GM12878 (cell line): Measurements from ENCODE around the gene PMPCA. TPM values are rescaled to one million over a fixed set of nuclear protein-coding genes. Genes with fewer than 3 reads are reported as not detected.

ENCODE experiments used
- ATAC-seq: fragments of 200-7000 bp; cut with Tn5 transposase; 3 replicates; pipeline ENCODE4 v1.9.1; 2020; ENCODE audit warnings: mild to moderate bottlenecking, moderate library complexity
- BruUV-seq: library from RNA; stranded (reverse); fragments of 400-500 nt; replicated peaks from 2 replicates; lab custom pipeline; 2021; lab: Mats Ljungman, UMichigan
- CTCF ChIA-PET: fragments of 300-600 bp; sonication (Branson Sonifier 250); formaldehyde crosslinking; extraction: SDS; loops from one replicate; lab custom pipeline; 2021; ENCODE audit warnings: inconsistent platforms; lab: Yijun Ruan, JAX
- POLR2A ChIA-PET: fragments of 350-600 bp; formaldehyde crosslinking; extraction: SDS; loops from one replicate; lab custom pipeline; 2021; ENCODE audit warnings: inconsistent platforms; lab: Charles Lee
- RAD21 ChIA-PET: fragments of 300-600 bp; sonication (Branson Sonifier 250); formaldehyde crosslinking; loops from one replicate; lab custom pipeline; 2023; ENCODE audit warnings: antibody characterized with exemption; ENCODE audit not compliant: unreplicated experiment; lab: Charles Lee
- SMC1A ChIA-PET: fragments of 300-600 bp; sonication (Branson Sonifier 250); formaldehyde crosslinking; loops from one replicate; lab custom pipeline; 2023; ENCODE audit not compliant: unreplicated experiment, uncharacterized antibody; lab: Charles Lee
- DNase-seq: peaks from one replicate; pipeline ENCODE4 v3.0.0-alpha.2; 2011; ENCODE audit warnings: low read depth, low spot score
- FAIRE-seq: peaks from 3 replicates; lab custom pipeline; 2011; peaks lifted over from hg19 to GRCh38; lab: Jason Lieb, UNC
- H2AFZ ChIP-seq: 2 replicates; pipeline ENCODE4 v1.6.0; 2011; ENCODE audit warnings: low read depth, low read length, control low read depth; ENCODE audit not compliant: control insufficient read depth
- H3K27ac ChIP-seq: 2 replicates; pipeline ENCODE4 v1.5.1; 2011; ENCODE audit warnings: control low read depth; ENCODE audit not compliant: control insufficient read depth, insufficient read depth
- H3K27me3 ChIP-seq, 2 experiments: replicated peaks in 1 of 2; 2 replicates each; pipeline versions ENCODE4 v1.6.0 to v1.6.1; 2011; ENCODE audit warnings: low read length in 1 of 2; ENCODE audit not compliant: control insufficient read depth in 2 of 2, insufficient read depth in 2 of 2
- H3K36me3 ChIP-seq, 2 experiments: 2 replicates each; pipeline ENCODE4 v1.5.1; 2011; ENCODE audit warnings: low read length in 1 of 2; ENCODE audit not compliant: control insufficient read depth in 2 of 2, insufficient read depth in 2 of 2
- H3K4me1 ChIP-seq: 2 replicates; pipeline ENCODE4 v1.6.1; 2011; ENCODE audit warnings: mild to moderate bottlenecking, low read length, moderate library complexity, mixed read lengths; ENCODE audit not compliant: control insufficient read depth, insufficient read depth
- H3K4me2 ChIP-seq: 2 replicates; pipeline ENCODE4 v1.6.0; 2011; ENCODE audit warnings: control low read depth; ENCODE audit not compliant: control insufficient read depth, insufficient read depth
- H3K4me3 ChIP-seq: fragments of 200-600 bp; sonication (generic); 2 replicates; pipeline ENCODE4 v1.5.1; 2016
- H3K79me2 ChIP-seq: 2 replicates; pipeline ENCODE4 v1.6.0; 2011; ENCODE audit warnings: low read length; ENCODE audit not compliant: control insufficient read depth, insufficient read depth
- H3K9ac ChIP-seq: 2 replicates; pipeline ENCODE4 v1.8.0; 2011; ENCODE audit warnings: low read length, control low read depth, mixed read lengths; ENCODE audit not compliant: control insufficient read depth, insufficient read depth
- H3K9me3 ChIP-seq: replicated peaks from 3 replicates; pipeline ENCODE4 v1.5.1; 2011; ENCODE audit warnings: mild to moderate bottlenecking, low read length; ENCODE audit not compliant: control insufficient read depth, insufficient read depth
- H4K20me1 ChIP-seq: 2 replicates; pipeline ENCODE4 v1.6.0; 2011; ENCODE audit not compliant: control insufficient read depth, insufficient read depth
- ATF2 ChIP-seq: IDR thresholded peaks from 2 replicates; pipeline ENCODE4 v1.6.1; 2012; ENCODE audit warnings: low read length, inconsistent platforms
- CTCF ChIP-seq, 3 experiments: IDR thresholded peaks in 2 of 3; conservative IDR thresholded peaks in 1 of 3; 2 replicates each; pipeline ENCODE4 v1.5.1; 2011; ENCODE audit warnings: low read depth in 3 of 3, low read length in 3 of 3, mild to moderate bottlenecking in 3 of 3, control low read depth in 2 of 3, moderate library complexity in 2 of 3, inconsistent platforms in 1 of 3, mixed read lengths in 1 of 3; ENCODE audit not compliant: control insufficient read depth in 2 of 3, insufficient read depth in 1 of 3; ENCODE audit errors: extremely low read depth in 1 of 3
- E2F4 ChIP-seq: IDR thresholded peaks from 2 replicates; pipeline ENCODE4 v1.6.1; 2012; ENCODE audit warnings: low read depth, low read length, improper control_type of control experiment
- EED ChIP-seq: sonication (generic); IDR thresholded peaks from 2 replicates; pipeline ENCODE4 v1.6.1; 2016; ENCODE audit warnings: antibody characterized with exemption, low read depth
- EGR1 ChIP-seq, 2 experiments: IDR thresholded peaks; 1 replicate in 1 of 2; 2 replicates in 1 of 2; pipeline ENCODE4 v1.6.1; 2011 to 2012; ENCODE audit warnings: low read depth in 2 of 2, low read length in 2 of 2, borderline replicate concordance in 1 of 2, mild to moderate bottlenecking in 1 of 2, moderate library complexity in 1 of 2
- EZH2 ChIP-seq: IDR thresholded peaks from 2 replicates; pipeline ENCODE4 v1.6.1; 2012; ENCODE audit warnings: low read depth, mild to moderate bottlenecking, control low read depth, inconsistent platforms, low read length, borderline replicate concordance; ENCODE audit not compliant: control insufficient read depth
- GATAD2B ChIP-seq: fragments of 450-650 bp; conservative IDR thresholded peaks from 2 replicates; pipeline ENCODE4 v1.6.1; 2017; ENCODE audit warnings: low read depth, mild to moderate bottlenecking, moderate library complexity
- HDAC2 ChIP-seq: fragments of 200-600 bp; sonication (generic); IDR thresholded peaks from 2 replicates; pipeline ENCODE4 v1.6.1; 2017
- LARP7 ChIP-seq: fragments of 450-650 bp; IDR thresholded peaks from 2 replicates; pipeline ENCODE4 v1.6.1; 2017; ENCODE audit warnings: mild to moderate bottlenecking
- MXI1 ChIP-seq: fragments of 150-350 bp; IDR thresholded peaks from 2 replicates; pipeline ENCODE4 v1.6.1; 2011; ENCODE audit warnings: low read depth, mild to moderate bottlenecking, inconsistent platforms, low read length, improper control_type of control experiment
- NFYB ChIP-seq: IDR thresholded peaks from 2 replicates; pipeline ENCODE4 v1.6.1; 2011; ENCODE audit warnings: low read depth, mild to moderate bottlenecking, low read length, improper control_type of control experiment, moderate library complexity; ENCODE audit not compliant: insufficient read depth
- PAX5 ChIP-seq: IDR thresholded peaks from 2 replicates; pipeline ENCODE4 v1.6.1; 2011; ENCODE audit warnings: low read depth, low read length, borderline replicate concordance
- PBX3 ChIP-seq: IDR thresholded peaks from 2 replicates; pipeline ENCODE4 v1.6.1; 2011; ENCODE audit warnings: mild to moderate bottlenecking, low read depth, low read length, moderate library complexity; ENCODE audit not compliant: insufficient replicate concordance
- RBBP5 ChIP-seq: fragments of 200-600 bp; sonication (generic); conservative IDR thresholded peaks from 2 replicates; pipeline ENCODE4 v1.6.1; 2016
- SMAD1 ChIP-seq: fragments of 450-650 bp; IDR thresholded peaks from 2 replicates; pipeline ENCODE4 v1.6.1; 2018; ENCODE audit warnings: mild to moderate bottlenecking, low read depth; ENCODE audit not compliant: partially characterized antibody
- SP1 ChIP-seq: IDR thresholded peaks from one replicate; pipeline ENCODE4 v1.6.1; 2011; ENCODE audit warnings: low read depth, low read length
- SRF ChIP-seq, 2 experiments: IDR thresholded peaks; 2 replicates each; pipeline ENCODE4 v1.6.1; 2011; ENCODE audit warnings: low read depth in 2 of 2, low read length in 2 of 2, mild to moderate bottlenecking in 1 of 2, moderate library complexity in 1 of 2
- STAT1 ChIP-seq: fragments of 450-650 bp; conservative IDR thresholded peaks from 2 replicates; pipeline ENCODE4 v1.6.1; 2014; ENCODE audit warnings: antibody characterized with exemption, mild to moderate bottlenecking
- TAF1 ChIP-seq: IDR thresholded peaks from 2 replicates; pipeline ENCODE4 v1.6.1; 2011; ENCODE audit warnings: mild to moderate bottlenecking, low read depth, low read length, borderline replicate concordance
- ZNF24 ChIP-seq: fragments of 450-650 bp; IDR thresholded peaks from 2 replicates; pipeline ENCODE4 v1.6.1; 2017; ENCODE audit warnings: antibody characterized with exemption, mild to moderate bottlenecking
- WGBS: methylation state at CpG from one replicate; pipeline ENCODE4 v1.1.6; 2016; ENCODE audit warnings: low lambda C conversion rate; ENCODE audit not compliant: insufficient replicate concordance, insufficient coverage; ENCODE audit errors: missing lambda C conversion rate; 5-methylcytosine and 5-hydroxymethylcytosine counted together
- in situ Hi-C: fragments of 300-500 bp; cut with MboI; formaldehyde crosslinking; loops from 9 replicates; pipeline ENCODE4 v1.14.3; 2018; ENCODE audit warnings: mixed read lengths
- intact Hi-C: fragments of 100-400 bp; cut with micrococcal nuclease; formaldehyde crosslinking; loops from one replicate; pipeline ENCODE4 v1.14.2; 2022; ENCODE audit not compliant: unreplicated experiment
- polyA plus RNA-seq, 11 experiments: library from polyadenylated mRNA; depleted of rRNA in 4 of 11; unstranded in 6 of 11; stranded (reverse) in 5 of 11; fragments of >200 nt; fragmentation: Nextera tagmentation in 4 of 11; fragmentation: Illumina TruSeq in 1 of 11; extraction: Ambion mirVana in 4 of 11; extraction: Trizol in 1 of 11; gene quantifications; 1 replicate in 1 of 11; 2 replicates in 10 of 11; pipeline versions ENCODE4 v1.2.1 to v1.2.3, GENCODE V29; 2011 to 2016; ENCODE audit warnings: inconsistent platforms in 2 of 11, missing spikeins in 2 of 11, low read depth in 1 of 11
- total RNA-seq, 4 experiments: library from RNA; depleted of rRNA in 3 of 4; stranded (reverse); fragments of >200 nt in 3 of 4; fragmentation: Illumina TruSeq in 1 of 4; extraction: Trizol in 1 of 4; gene quantifications; 2 replicates each; pipeline versions ENCODE4 v1.2.1 to v1.2.3, GENCODE V29; 2013 to 2021

Gene PMPCA
- total and polyA plus RNA-seq, 10 of the 15 experiments (the other 5 are each of a cell fraction or from before 2014, with no cell fraction given), result 8.1 to 137 (median 75.7) TPM

GRCh38 chr9:136393531-136393930, 16.9 kb upstream of the PMPCA start:
- H3K4me3 ChIP-seq, result no peak overlapping the region
- SMC1A ChIA-PET, result interaction anchor here (1.1 kb wide), 1 partner anchor 8 kb away, joined by 3 read pairs; no protein-coding TSS in a partner anchor
- in situ Hi-C loops (no loop called here), intact Hi-C loops (no loop called here)
- DNase-seq, result no peak
- H4K20me1 ChIP-seq, result no peaks in the 10 kb centered on the region
- no peak for ATAC-seq
- H3K27ac ChIP-seq, result no peak overlapping the region
- no peak for TF ChIP-seq ZNF24
- TF ChIP-seq HDAC2, result no peak
- no peak for TF ChIP-seq STAT1
- TF ChIP-seq SP1, result no peak
- no peak for TF ChIP-seq EZH2
- TF ChIP-seq EGR1 (IDR thresholded peaks at IDR 0.05; ENCODE audit: borderline replicate concordance in 1 of 2, low read depth in 2 of 2, low read length in 2 of 2), result no peak
- TF ChIP-seq SRF (IDR thresholded peaks at IDR 0.05; ENCODE audit: low read depth in 2 of 2, low read length in 2 of 2), result no peak
- TF ChIP-seq E2F4, result no peak
- no peak for TF ChIP-seq CTCF (IDR thresholded peaks at IDR 0.05 in 2 of 3, conservative IDR thresholded peaks at IDR 0.05 in 1 of 3; ENCODE audit: control insufficient read depth in 2 of 3, extremely low read depth in 1 of 3, insufficient read depth in 1 of 3, low read depth in 3 of 3, low read length in 3 of 3)
- no peak for TF ChIP-seq LARP7
- no peak for TF ChIP-seq PBX3
- TF ChIP-seq MXI1, result no peak
- no peak for TF ChIP-seq RBBP5
- no peak for TF ChIP-seq TAF1
- no peak for TF ChIP-seq EED
- no peak for TF ChIP-seq PAX5
- no peak for TF ChIP-seq SMAD1
- no peak for TF ChIP-seq GATAD2B
- TF ChIP-seq NFYB, result no peak
- no peak for TF ChIP-seq ATF2
- no peak overlapping the region for H2AFZ ChIP-seq
- RAD21 ChIA-PET, result no interaction called here
- BruUV-seq, result no TSS peak
- POLR2A ChIA-PET, result no interaction called here
- H3K4me2 ChIP-seq, result no peak overlapping the region
- no peak overlapping the region for H3K9ac ChIP-seq
- FAIRE-seq, result no peak
- H3K9me3 ChIP-seq, result no peaks in the 10 kb centered on the region
- peaks cover 27 to 37% of the 10 kb centered on the region in 2 experiments for H3K36me3 ChIP-seq
- H3K4me1 ChIP-seq, result peaks cover 2% of the 10 kb centered on the region
- peaks cover 9% of the 10 kb centered on the region for H3K79me2 ChIP-seq
- 97% methylated on average over 17 of the region's 17 CpGs for WGBS
- CTCF ChIA-PET, result interaction anchor here (0.6 kb wide), 1 partner anchor 241 kb away, joined by 3 read pairs; no protein-coding TSS in a partner anchor
- no peaks in the 10 kb centered on the region for H3K27me3 ChIP-seq
